Effector memory CD8-positive, alpha-beta T cell (primary cell): Measurements from ENCODE around the gene FAM8A1.
A peak's percentile ranks its signal among the peaks of the same experiment; 100 is the strongest.

Experiments used
- ATAC-seq: fragments of 150-1000 bp; cut with Tn5 transposase; replicated peaks from 2 replicates; pipeline ENCODE4 v1.10.0; 2021; ENCODE audit warnings: mild to moderate bottlenecking, moderate library complexity
- DNase-seq, 3 experiments: peaks; one replicate each; pipeline ENCODE4 v3.0.0; 2021
- H3K27ac Mint-ChIP-seq, 2 donors: one replicate each; pipeline ENCODE4 v1.8.0; 2022; ENCODE audit warnings: mild to moderate bottlenecking in 2 of 2, mixed read lengths in 2 of 2, moderate library complexity in 2 of 2
- H3K27me3 Mint-ChIP-seq, 2 donors: one replicate each; pipeline ENCODE4 v1.8.0; 2022; ENCODE audit warnings: mixed read lengths in 2 of 2
- H3K36me3 Mint-ChIP-seq: one replicate; pipeline ENCODE4 v1.8.0; 2022; ENCODE audit warnings: mild to moderate bottlenecking, moderate library complexity, mixed read lengths; ENCODE audit not compliant: insufficient read depth
- H3K4me1 Mint-ChIP-seq, 2 donors: one replicate each; pipeline ENCODE4 v1.8.0; 2022; ENCODE audit warnings: low read depth in 2 of 2, mixed read lengths in 2 of 2
- H3K4me3 Mint-ChIP-seq, 2 donors: one replicate each; pipeline ENCODE4 v1.8.0; 2022; ENCODE audit warnings: mild to moderate bottlenecking in 2 of 2, mixed read lengths in 2 of 2, moderate library complexity in 2 of 2
- H3K9me3 Mint-ChIP-seq, 2 donors: one replicate each; pipeline ENCODE4 v1.8.0; 2022; ENCODE audit warnings: mixed read lengths in 2 of 2

The FAM8A1 gene

DNA sequence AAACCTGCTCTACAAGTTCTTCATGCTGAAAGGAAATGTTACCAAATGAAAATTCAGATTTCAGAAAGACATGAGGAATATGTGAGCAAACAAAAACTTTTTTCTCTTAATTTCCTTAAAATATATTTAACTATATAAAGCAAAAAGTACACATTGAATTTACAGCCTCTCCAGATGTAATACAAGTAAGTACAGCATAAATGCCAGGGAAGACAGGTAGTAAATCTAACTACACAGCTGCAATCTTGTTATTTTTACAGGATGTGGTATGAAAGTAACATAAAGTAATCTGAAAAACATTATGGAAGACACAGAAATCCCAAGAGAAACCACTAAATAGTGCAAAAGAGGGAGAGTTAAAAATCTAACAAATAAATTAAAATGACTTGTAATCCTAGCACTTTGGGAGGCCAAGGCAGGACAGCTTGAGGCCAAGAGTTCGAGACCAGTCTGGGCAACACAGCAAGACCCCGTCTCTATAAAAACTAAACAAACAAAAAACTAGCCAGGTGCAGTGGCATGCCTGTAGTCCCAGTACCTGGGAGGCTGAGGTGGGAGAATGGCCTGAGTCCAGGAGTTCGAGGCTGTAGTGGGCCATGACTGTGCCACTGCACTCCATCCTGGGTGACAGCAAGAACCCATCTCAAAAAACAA, 50.7 kb downstream of the FAM8A1 start:
- no peak overlapping the region for H3K27ac Mint-ChIP-seq

GRCh38 chr6:17653198-17653882, 53.2 kb downstream of the FAM8A1 start:
- no peaks in the 10 kb centered on the region for H3K27me3 Mint-ChIP-seq
- H3K4me1 Mint-ChIP-seq = peaks cover 22 to 37% of the 10 kb centered on the region in 2 donors
- H3K4me3 Mint-ChIP-seq = no peak overlapping the region
- peaks cover 66% of the 10 kb centered on the region for H3K36me3 Mint-ChIP-seq
- H3K9me3 Mint-ChIP-seq = no peaks in the 10 kb centered on the region
- ATAC-seq (no peak), DNase-seq (no peak)
- peak overlapping the region; percentile 35 to 55 for H3K27ac Mint-ChIP-seq

More for the DNA sequence above, 50.7 kb downstream of the FAM8A1 start:
- H3K27me3 Mint-ChIP-seq = no peaks in the 10 kb centered on the region
- no peaks in the 10 kb centered on the region for H3K9me3 Mint-ChIP-seq
- H3K4me3 Mint-ChIP-seq = no peak overlapping the region
- DNase-seq (no peak), ATAC-seq (no peak)
- H3K4me1 Mint-ChIP-seq = peaks cover 14 to 28% of the 10 kb centered on the region in 2 donors
- H3K36me3 Mint-ChIP-seq = peaks cover 77% of the 10 kb centered on the region

DNA sequence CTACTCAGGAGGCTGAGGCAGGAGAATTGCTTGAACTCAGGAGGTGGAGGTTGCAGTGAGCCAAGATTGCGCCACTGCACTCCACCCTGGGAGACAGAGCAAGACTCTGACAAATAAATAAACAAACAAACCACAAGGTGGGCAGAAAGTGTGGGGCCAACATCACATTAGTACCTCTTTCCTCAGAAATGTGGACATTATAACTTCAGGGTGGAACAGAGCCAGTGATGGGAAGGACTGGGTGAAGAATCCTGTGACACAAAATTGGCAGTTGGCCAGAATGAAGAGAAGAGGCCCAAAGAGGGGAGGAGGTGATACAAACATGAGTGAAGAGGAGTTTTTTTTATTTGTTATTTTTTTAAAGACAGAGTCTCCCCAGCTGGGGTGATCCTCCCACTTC, 56.0 kb downstream of the FAM8A1 start:
- peak overlapping the region; percentile 57 to 87 for H3K27ac Mint-ChIP-seq
- no peak for ATAC-seq
- no peak for DNase-seq
- peaks cover 19 to 26% of the 10 kb centered on the region in 2 donors for H3K4me1 Mint-ChIP-seq
- no peaks in the 10 kb centered on the region for H3K9me3 Mint-ChIP-seq
- no peak overlapping the region for H3K4me3 Mint-ChIP-seq
- no peaks in the 10 kb centered on the region for H3K27me3 Mint-ChIP-seq
- H3K36me3 Mint-ChIP-seq = peaks cover 62% of the 10 kb centered on the region

DNA sequence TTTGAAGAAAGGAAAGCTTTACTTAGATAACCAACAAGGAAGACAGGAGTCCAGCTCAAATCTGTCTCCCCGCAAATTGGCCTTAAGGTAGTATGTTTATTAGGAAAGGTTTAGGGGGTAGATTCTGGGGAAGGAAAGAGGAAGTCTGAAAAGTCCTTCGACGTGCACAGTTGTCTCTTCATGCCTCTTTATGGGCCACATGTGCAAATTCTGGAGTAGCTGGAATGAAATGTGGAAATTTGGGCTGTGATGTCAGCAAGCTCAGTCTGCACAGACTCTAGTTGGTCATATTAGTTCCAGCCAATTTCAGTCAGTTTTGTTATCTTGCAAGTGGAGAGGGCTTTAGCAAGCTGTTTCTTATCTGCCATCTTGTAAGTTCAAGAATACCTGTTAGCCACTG, 56.5 kb downstream of the FAM8A1 start:
- H3K4me3 Mint-ChIP-seq = no peak overlapping the region
- H3K9me3 Mint-ChIP-seq = no peaks in the 10 kb centered on the region
- ATAC-seq = no peak
- DNase-seq = no peak
- H3K27ac Mint-ChIP-seq = peak overlapping the region; percentile 57 to 87
- peaks cover 66% of the 10 kb centered on the region for H3K36me3 Mint-ChIP-seq
- H3K27me3 Mint-ChIP-seq = no peaks in the 10 kb centered on the region
- H3K4me1 Mint-ChIP-seq = peaks cover 19 to 29% of the 10 kb centered on the region in 2 donors
